GM18520 (cell line): ENCODE results near the gene IL25.
"Not testable (repeated sequence)": the region's sequence is repeated elsewhere in the genome, so short reads cannot be mapped to it uniquely, and the experiment has no call there.

ENCODE experiments used
- ATAC-seq: cut with Tn5 transposase; IDR thresholded peaks from one replicate; pipeline ENCODE4 v1.9.1; 2021; ENCODE audit not compliant: unreplicated experiment

IL25 gene

DNA sequence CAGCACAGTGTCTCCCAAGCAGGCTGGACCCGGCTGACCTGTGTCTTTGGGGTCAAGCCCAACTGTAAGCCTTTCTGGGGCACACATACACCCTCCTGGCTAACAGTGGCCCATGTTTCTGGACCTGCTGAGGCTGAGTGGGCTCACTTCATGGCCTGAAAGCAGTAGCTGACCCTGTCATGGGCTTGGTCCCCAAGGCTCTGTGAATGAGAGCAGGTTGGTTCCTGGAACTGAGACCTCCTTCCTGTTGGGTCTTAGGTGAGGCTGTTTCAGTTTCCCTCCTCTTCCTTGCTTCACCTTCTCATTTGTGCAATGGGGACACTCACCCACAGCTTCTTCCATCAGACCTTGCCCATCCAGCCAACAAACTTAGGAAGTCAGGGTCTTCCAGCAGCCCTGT lies 744 bp upstream of the IL25 start:
- ATAC-seq: no peak

GRCh38 chr14:23373041-23373440 lies 432 bp downstream of the IL25 start:
- ATAC-seq: no peak

GRCh38 chr14:23375527-23376251 lies 3.1 kb downstream of the IL25 start:
- ATAC-seq: no peak

GRCh38 chr14:23376482-23377197 lies 4.0 kb downstream of the IL25 start, which contains the start of gene CMTM5:
CMTM5 (plus strand) TSS chr14:23377046; CDS start chr14:23377252, 206 bp downstream.
- ATAC-seq: no peak

DNA sequence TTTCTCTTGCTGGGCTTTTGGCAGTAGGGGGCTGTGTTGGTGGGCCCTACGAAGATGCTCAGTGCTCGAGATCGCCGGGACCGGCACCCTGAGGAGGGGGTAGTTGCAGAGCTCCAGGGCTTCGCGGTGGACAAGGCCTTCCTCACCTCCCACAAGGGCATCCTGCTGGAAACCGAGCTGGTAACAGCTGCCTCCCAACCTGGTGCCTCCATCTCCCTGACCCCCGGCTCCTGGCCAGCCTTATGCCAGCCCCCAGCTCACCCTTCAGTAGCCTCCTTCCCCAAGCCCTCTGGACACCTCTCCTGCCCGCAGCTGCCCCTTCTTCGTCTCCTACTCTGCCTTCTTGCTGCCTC lies 4.6 kb downstream of the IL25 start:
- no peak for ATAC-seq

DNA sequence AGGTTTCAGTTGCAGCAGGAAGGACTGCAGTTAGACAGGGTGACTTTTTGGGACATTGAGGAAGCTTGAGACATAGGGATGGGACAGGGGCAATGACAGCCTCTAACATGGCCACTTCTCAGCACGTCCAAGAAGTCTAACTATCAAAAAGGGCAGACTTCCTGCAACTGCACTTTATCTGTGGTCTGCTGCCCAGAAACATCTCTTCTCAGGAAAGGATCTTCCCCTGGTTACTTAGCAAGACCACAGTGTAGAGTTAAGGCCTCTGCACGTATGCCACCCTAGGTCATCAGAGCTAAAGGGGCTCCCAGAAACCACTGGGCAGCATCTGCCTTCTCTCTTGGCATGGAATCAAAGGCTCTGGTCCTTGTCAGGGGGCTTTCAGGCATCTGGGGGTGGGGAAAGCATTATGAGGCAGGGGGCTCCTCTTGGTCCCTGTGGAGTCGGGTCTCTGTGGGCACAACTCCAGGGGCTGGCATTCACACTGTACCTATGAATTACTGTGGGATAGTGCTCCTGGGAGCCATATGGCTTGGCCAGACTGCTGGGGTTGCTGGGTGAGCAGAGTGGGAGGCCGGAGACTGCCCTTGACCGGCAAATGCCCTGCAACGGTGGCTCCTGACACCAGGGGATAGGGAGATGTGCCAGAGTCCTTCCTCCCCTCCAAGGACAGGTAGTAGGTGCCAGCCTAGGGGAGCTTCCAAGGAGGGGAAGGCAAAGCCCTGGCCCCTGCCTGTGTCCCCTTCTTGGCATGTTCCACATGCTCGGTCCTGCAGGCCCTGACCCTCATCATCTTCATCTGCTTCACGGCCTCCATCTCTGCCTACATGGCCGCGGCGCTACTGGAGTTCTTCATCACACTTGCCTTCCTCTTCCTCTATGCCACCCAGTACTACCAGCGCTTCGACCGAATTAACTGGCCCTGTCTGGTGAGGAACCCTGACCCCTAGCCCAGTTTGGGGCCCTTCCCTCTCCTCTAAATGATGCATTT lies 5.3 kb downstream of the IL25 start:
- ATAC-seq: no peak

DNA sequence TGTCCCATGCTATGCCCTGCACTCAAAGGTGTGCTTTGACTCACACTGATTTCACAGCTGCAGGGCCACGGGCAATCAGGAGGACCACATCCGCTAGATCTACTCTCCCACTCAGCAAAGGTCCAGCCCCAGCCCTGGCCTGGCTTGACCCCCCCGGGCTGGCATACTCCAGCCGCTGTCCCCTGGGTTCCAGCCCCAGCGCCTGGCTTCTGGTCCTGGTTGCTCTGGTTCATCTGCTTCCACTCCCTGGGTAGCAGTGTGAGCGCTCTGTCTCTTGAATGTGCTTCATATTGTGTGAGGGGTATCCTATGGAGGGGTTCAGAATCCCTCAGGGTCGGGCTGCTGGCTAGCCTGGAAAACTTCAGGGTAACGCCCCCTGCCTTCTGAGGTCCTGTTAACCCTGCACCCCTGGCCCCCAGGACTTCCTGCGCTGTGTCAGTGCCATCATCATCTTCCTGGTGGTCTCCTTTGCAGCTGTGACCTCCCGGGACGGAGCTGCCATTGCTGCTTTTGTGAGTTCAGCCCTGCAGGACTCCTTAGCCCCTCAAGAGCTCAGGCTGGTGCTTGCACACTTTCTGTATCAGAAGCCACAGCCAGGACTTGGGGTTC lies 6.1 kb downstream of the IL25 start:
- ATAC-seq: no peak

GRCh38 chr14:23379366-23380196 lies 7.0 kb downstream of the IL25 start:
- ATAC-seq: no peak

DNA sequence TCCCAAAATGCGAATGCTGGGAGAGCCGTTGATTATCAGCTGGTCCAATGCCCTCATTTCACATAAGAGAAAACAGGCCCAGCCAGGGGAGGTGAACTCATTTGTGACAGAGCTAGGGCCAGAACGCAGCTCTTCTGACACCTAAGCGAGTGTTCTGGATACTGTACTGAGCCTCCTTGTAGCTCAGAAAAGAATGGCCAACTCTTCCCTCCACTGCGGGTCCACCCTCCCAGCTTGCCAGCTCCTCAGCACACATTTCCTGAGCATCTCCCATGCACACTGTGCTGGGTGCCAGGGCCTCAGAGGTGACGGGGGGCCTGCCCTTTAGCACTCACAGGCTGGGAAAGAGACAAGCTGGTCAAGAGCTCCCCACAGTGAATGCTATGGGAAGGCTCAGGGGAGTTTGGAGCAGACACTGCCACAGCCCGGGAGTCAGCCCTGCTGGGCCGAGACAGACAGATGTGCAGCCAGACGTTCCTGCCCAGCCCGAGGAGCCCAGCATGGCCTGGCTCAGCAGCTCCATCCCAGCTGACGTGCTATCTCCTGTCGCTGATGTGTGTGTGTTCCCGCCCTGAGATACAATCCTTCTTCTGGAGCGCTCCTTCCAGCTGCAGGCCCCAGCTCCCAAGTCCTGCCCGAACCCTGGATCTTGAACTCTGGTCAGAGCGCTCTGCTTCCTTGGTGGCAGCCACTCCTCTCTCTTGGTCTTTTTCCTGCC lies 7.7 kb downstream of the IL25 start:
- no peak for ATAC-seq

DNA sequence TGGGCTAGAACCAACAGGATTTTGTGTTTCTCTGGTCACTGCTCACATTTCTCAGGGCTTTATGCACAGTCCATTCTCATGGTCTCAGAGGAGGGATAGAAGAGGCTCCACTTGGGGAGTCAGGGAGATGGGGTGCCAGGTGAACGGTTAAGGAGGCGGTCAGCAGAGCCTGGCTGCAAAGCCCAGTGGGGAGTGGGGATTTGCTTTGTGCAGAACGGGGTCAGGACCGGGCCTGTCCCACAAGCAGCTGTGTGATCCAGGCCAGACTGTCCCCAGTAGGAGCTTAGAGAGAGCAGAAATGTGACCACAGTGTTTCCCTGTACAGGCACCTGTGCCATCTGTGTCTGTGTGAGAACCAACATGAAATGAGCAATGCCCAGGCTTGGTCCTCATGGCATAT lies 8.4 kb downstream of the IL25 start:
- ATAC-seq: no peak

DNA sequence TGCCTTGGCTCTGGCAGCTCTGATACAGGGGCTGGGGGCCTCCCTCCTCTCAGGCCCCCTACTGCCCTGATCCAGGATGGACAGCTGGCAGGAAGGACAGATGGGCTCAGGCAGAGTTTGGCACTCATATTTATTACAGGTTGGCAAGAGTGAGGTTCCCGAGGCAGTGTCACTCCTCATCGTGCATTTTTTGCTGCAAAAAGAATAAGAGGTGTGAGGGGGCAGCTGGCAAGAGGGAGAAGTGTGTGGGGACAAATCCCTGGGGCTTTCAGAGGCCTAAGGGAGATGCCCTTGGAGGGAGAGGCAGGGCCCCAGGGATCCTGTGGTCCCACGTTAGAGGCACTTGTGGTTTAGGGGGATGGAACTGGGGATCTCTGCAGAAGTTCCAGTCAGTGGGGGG lies 9.3 kb downstream of the IL25 start:
- no peak for ATAC-seq

GRCh38 chr14:23382276-23382675 lies 9.7 kb downstream of the IL25 start:
- no peak for ATAC-seq

DNA sequence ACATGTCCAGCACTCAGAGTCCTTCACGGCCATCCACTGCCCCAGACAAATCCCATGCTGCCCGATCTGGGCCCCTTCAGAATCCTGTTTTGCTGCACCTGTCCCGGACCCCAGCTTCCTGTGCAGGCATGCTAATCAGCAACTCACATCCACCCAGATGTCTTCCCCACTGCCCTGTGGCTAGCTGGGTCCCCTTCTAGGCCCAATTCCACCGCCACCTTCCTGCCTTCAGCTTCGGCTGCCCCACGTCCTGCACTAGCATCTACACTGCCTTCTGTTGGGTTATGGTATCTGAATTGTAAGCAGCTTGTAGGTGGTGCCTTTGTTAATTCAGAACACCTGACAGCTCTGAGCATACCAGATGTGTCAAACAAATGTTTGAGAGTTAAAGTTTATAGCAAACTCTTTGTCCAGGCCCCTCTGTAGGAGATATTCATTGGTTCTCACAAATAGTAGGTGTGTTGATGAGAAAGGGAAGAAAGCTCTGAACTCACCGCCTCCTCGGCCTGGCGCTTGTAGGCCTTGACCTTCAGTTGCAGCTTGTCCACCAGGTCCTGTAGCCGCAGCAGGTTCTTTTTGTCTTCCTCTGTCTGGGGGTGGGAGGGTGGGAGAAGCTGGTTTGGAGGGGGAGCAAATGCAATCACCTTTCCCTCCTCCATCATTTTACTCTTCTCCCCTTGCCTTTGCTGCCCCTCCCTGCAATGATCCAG lies 10.3 kb downstream of the IL25 start:
- no peak for ATAC-seq

GRCh38 chr14:23384364-23385080 lies 11.9 kb downstream of the IL25 start:
- no peak for ATAC-seq

GRCh38 chr14:23385244-23385641 lies 12.6 kb downstream of the IL25 start:
- no peak for ATAC-seq

GRCh38 chr14:23385642-23386265 lies 13.1 kb downstream of the IL25 start:
- no peak for ATAC-seq

DNA sequence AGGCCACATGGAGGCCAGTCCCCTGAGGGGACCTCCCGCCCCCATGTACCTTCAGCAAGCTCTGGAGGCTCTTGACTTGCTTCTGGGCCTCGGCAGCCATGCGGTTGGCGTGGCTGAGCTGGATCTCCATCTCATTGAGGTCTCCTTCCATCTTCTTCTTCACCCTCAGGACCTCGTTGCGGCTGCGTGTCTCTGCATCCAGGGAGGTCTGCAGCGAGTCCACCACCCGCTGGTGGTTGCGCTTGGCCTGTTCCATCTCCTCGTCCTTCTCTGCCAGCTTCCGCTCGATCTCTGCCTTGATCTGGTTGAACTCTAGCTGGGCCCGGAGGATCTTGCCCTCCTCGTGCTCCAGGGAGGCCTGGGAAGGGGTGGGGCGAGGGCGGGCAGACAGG lies 13.7 kb downstream of the IL25 start:
- ATAC-seq: not testable (repeated sequence)

GRCh38 chr14:23386999-23387398 lies 14.4 kb downstream of the IL25 start:
- ATAC-seq: no peak
